Central memory CD4-positive, alpha-beta T cell (primary cell): ENCODE results near the gene HSD17B14.
"Not testable (repeated sequence)": the region's sequence is repeated elsewhere in the genome, so short reads cannot be mapped to it uniquely, and the experiment has no call there.

ENCODE experiments used
- DNase-seq: peaks from one replicate; pipeline ENCODE4 v3.0.0; 2022

HSD17B14 gene

DNA sequence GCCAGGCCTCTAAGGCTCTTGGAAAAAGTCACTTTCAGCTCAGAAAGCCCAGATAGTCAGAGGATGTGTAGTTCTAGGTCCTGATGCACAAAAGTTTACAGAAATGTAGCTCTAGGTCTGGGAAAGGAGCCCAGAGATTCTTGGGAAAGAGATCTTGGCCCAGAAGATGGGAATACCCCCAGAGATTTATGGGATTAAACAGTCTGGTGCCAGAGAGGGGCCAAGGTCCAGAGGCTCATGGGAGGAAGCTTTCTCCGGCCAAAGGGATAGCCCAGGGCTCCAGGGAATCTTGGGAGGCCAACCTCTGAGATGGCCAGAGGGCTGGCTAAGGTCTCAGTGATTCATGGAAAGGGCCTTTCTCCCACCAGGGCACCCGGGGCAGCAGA lies 40.6 kb downstream of the HSD17B14 start:
- no peak for DNase-seq

DNA sequence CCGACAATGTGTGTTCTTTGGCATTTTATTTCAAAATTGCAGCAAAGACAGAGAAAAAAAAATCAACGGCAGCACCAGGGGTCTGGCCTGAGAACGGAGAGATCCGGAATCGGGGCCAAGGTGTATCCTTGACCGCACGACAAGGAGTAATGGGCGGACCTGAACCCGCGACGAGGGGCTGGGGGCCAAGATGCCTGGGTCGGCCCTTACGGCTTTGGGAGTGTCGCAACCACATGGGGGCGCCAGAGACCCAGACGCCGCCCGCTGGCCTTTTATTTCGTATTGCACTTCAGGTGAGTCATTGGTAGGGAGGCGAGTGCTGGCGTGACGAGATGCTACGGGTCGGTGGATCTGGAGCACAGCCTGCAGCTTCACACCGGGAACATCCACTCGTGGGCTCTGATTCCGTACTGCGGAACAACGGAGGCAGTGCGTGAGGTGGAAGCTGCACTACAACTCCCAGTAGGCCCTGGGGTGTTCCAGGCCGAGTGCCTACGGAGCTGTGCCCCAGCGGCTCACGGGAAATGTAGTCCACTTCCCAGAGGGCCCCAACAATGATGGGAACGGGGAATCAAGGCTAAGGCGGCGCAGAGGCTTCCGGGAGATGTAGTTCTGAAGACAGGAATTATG lies 41.1 kb downstream of the HSD17B14 start:
- peak; percentile 84 for DNase-seq

DNA sequence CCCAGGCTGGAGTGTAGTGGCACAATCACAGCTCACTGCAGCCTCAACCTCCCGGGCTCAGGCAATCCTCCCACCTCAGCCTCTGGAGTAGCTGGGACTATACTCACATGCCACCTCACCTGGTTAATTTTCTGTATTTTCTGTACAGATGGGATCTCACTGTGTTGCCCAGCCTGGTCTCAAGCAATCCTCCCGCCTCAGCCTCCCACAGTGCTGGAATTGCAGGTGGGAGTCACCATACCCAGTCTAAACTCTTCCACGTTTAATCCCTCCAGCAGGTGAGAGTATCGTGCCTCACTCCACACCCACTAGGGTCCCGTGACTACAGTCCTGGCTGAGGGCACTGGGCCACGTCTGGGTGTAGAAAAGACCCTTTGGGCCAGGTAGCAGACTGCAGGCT lies 42.0 kb downstream of the HSD17B14 start:
- no peak for DNase-seq

DNA sequence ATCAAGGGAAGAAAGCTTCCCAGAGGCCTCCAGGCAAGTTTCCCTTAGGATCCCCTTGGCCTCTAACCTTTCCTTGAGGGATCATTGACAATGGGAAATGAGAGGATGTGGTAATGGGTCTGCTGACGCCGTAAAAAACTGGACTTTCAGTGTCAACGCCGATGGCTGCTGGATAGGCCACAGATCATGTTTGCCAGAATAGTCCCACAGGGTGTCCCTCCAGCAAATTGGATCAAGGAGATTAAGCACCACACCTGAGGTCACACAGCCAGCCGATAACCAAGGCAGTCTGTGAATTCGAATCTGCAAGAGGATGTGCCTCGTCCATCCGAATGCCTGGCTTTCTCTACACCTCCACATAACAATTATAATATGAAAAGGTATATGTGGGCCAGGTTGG lies 43.0 kb downstream of the HSD17B14 start:
- no peak for DNase-seq

DNA sequence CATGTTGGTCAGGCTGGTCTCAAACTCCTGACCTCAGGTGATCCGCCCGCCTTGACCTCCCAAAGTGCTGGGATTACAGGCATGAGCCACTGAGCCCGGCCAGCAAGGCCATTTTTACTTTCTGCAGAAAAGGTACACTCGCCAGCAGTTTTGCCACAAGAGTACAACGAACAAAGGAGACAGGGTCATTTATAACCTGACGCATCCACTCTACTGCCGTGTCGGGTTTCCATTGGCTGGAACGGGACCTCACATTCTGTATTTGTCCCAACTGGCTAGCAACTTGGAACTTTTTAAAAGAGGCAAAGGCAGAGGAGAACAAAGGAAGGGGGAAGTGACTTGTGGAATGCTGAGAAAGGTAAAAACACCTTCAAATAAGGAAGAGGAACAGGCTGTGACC lies 49.0 kb downstream of the HSD17B14 start:
- not testable (repeated sequence) for DNase-seq

DNA sequence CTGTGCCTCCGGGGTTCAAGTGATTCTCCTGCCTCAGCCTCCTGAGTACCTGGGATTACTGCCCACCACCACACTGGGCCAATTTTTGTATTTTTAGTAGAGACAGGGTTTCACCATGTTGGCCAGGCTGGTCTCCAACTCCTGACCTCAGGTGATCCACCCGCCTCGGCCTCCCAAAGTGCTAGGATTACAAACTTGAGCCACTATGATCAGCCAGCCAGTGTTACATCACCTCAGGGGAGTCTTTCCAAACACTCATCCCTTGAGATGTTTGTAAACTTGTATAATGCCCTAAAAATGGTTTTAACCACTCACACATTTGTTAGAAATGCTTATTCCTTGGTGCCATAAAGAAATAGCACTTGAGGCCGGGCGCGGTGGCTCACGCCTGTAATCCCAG lies 49.9 kb downstream of the HSD17B14 start:
- DNase-seq: not testable (repeated sequence)

DNA sequence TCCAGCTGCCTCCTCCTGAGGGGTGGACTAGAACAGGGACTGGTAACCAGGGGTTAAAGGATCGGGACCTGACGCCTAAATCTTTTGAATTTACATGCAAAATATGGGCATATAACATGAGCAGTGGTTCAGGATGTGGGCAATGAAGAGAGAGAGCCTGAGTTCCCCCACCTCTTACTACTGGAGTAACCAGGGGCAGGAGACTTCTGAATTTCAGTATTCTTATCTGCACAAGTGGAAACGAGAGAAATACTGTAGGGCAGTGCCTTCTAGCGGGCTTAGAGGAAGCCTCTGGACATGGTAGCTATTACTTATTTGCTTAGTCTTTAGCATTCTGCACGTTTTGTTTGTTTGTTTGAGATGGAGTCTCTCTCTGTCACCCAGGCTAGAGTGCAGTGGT lies 51.8 kb downstream of the HSD17B14 start:
- DNase-seq: no peak

DNA sequence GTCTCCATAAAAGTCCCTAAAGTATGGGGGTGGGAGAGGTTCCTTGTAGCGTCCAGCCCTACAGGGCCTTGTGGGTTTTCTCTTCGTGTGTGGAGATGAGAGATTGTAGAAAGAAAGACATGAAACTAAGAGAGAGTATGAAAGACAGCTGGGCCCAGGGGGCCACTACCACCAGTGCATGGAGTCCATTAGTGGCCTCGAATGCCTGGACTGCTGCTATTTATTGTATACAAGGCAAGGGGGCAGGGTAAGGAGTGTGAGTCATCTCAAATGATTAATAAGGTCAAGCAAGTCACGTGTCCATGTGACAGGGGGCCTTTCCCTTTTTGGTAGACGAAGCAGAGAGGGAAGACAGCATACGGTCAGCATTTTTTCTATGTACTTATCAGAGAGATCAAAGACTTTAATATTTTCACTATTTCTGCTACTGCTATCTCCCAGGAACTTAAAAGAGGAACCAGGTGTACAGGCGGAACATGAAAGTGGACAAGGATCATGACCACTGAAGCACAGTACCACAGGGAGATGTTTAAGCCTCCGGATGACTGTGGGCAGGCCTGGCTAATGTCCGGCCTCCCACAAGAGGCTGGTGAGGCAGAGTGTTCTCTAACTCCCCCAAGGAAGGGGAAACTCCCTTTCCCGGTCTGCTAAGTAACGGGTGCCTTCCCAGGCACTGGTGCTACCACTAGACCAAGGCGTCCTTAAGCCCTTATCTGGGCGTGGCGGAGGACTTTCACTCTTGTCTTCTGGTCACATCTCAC lies 55.5 kb downstream of the HSD17B14 start:
- no peak for DNase-seq

DNA sequence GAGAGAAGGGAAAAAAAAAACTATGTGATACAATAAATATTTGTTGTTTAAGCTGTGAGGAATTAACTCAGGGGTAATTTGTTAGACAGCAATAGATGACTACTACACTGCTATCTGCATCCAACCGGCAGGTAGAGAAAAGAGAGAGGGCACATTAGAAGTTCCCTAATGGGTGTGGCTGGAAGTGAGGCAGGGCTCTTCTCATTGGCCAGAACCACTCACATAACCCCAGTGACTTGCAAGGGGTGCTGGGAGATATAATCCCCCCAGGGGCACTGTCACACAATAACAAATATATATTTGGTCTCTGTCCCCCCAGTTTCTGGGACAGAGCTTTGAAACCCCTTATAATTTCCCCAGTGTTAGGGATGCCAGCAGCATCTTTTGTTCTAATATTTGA lies 56.7 kb downstream of the HSD17B14 start:
- no peak for DNase-seq

DNA sequence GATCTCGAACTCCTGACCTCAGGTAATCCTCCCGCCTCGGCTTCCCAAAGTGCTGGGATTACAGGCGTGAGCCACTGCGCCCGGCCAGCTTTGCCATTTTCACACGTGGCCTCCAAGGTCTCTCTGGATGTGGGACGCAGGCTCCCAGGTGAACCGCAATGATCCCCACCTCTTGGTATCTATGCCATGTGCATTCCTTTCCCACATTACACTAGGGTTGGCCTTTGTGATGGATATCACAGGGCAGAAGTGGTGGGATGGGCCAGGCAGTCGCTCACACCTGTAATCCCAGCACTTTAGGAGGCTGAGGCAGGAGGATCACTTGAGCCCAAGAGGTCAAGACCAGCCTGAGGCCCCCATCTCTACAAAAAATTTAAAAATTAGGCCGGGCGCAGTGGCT lies 58.6 kb downstream of the HSD17B14 start:
- no peak for DNase-seq

DNA sequence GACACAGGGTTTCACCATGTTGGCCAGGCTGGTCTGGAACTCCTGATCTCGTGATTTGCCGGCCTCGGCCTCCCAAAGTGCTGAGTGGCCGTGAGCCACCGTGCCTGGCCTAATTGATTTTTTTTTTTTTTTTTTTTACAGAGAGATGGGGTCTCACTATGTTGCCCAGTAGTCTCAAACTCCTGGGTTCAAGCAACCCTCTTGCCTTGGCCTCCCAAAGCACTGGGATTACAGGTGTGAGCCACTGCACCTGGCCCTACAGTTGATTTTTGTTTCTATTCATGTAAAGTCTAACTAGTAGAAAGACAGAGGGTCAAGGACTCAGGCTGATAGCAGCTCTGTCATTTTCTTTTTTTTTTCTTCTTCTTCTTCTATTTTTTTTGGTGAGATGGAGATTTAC lies 59.2 kb downstream of the HSD17B14 start:
- no peak for DNase-seq

DNA sequence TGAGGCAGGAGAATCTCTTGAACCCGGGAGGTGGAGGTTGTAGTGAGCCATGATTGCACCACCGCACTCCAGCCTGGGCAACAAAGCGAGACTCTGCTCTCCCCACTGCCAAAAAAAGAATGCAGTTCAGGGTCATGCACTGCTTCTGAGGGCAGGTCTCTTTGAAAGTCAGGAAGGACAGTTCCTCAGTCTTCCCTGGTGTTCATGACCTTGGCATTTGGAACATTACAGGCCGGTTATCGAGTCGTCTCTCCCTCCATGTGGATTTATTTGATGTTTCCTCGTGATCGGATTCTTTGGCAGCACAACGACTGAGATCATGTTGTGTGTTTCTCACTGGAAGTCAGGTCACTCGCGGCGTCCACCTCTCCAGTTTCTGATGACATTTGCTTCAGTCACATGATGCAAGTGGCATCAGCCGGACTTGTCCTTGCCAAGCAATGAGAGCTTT lies 63.8 kb downstream of the HSD17B14 start:
- DNase-seq: no peak

DNA sequence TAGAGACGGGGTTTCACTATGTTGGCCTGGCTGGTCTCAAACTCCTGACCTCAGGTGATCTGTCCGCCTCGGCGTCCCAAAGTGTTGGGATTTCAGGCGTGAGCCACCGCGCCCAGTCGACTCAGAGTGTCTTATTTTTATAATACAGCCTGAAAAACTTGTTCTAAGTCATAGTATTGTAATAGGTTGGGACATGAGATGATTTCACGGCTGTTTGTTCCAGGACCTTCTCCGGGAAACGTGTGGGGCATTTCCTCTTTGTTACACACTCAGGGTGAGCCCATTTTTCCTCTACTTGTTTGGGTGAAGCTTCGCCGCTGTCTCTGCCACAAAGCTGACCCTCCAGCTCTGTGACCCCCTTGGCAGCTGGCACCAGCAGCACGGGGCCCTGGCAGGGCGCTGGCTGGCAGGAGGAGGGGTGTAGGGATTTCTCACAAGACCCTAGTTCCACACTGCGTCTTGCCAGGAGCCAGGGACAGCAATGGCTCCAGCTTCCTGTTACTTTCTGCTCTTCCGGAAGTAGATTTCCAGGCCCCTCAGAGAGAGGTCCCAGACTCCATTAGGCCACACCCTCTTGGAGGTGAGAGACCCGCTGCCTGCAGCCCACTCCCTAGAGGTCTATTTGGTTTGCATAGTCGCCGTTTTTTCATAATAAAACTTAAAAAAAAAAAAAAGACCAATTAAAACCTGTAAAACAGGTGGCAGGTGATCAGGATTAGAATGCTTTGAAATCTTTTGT lies 65.4 kb downstream of the HSD17B14 start:
- no peak for DNase-seq

DNA sequence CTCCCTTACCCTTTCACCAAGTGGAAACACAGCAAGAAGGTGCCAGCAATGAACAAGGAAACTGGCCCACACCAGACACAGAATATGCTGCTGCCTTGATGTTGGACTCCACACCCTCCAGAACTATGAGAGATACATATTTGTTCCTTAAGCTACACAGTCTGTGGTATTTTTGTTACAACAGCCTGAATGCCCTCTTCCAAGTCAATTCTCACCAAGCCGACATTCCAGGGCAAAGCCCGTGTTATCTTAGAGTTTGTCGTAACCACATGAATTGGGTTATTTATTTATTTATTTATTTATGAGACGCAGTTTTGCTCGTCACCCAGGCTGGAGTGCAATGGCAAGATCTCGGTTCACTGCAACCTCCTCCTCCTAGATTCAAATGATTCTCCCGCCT lies 66.0 kb downstream of the HSD17B14 start:
- no peak for DNase-seq

DNA sequence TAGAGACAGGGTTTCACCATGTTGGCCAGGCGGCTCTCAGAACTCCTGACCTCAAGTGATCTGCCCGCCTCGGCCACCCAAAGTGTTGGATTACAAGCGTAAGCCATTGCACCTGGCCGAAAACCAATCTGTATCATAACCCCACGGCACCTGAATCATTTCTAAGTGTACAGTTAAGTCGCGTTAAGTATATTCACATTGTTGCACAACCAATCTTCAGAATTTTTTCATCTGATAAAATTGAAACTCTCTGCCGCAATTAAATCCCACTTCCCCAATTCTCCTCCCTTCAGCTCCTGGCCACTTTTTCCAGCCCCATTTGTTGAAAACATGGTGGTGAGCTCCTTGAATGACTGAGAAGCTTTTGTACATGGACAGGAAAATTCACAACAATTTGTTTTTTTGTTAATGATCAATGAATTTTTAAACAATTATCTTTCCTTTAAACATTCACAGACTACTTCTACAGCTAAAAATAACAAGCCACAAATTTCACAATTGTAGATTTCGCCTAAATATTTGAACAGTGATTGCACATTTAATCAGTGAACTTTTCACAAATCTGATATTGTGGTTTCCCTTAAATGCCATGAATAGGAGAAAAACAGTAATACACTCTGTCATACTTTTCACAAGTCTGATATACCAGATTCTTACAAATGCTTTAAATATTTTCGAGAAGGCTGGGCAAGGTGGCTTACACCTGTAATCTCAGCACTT lies 67.1 kb downstream of the HSD17B14 start:
- no peak for DNase-seq

DNA sequence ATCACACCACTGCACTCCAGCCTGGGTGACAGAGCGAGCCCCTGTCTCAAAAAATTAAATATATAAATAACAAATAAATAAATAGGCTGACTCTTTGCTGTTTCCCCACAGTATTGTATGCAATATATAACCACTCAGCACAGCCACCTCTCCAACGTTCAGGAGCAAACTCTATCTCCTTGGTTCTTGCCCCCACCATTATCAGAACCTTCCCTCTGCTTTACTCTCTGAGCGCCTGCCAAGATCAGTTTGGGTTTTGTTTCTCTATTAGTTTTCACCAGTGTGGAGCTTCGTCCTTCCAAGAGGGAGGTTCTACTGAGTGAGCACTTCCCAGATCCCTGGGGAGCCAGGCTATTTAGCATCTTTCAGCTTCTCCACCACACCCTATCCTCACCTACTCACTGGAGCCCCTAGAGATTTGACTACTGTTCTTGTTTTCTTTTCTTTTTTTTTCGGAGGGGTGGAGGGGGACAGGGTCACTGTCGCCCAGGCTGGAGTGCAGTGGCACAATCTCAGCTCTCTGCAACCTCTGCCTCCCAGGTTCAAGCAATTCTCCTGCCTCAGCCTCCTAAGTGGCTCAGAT lies 68.0 kb downstream of the HSD17B14 start:
- DNase-seq: not testable (repeated sequence)

DNA sequence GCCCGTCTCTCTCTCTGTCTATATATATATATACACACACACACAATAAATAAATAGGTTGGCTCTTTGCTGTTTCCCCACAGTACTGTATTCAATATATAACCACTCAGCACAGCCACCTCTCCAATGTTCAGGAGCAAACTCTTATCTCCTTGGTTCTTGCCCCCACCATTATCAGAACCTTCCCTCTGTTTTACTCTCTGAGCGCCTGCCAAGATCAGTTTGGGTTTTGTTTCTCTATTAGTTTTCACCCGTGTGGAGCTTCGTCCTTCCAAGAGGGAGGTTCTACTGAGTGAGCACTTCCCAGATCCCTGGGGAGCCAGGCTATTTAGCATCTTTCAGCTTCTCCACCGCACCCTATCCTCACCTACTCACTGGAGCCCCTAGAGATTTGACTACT lies 70.5 kb downstream of the HSD17B14 start:
- DNase-seq: not testable (repeated sequence)
